ENCODE data around the gene MTMR1. TPM values are rescaled to one million over a fixed set of nuclear protein-coding genes. Genes with fewer than 3 reads are reported as not detected.

Gene MTMR1
- total and polyA plus RNA-seq, 9 of the 15 experiments (the other 6 are each of a cell fraction or from before 2014, with no cell fraction given) = 0.96 to 35.4 (median 22.4) TPM

- no peak for TF ChIP-seq ZNF518B (CRISPR knock-in tag; IDR thresholded peaks at IDR 0.05)
- TF ChIP-seq ZFX (CRISPR knock-in tag; IDR thresholded peaks at IDR 0.05) = no peak
- TF ChIP-seq EHMT2 (IDR thresholded peaks at IDR 0.05) = 0 out of 2 replicates have a peak, but pooled peaks have one; percentile 37
- no peak for TF ChIP-seq KDM1A (IDR thresholded peaks at IDR 0.05)
- 0 out of 4 replicates have a peak, but pooled peaks of 1 of the 2 experiments have one; percentile 37 for TF ChIP-seq MNT (conservative IDR thresholded peaks at IDR 0.05)
- TF ChIP-seq, protein P1, sequence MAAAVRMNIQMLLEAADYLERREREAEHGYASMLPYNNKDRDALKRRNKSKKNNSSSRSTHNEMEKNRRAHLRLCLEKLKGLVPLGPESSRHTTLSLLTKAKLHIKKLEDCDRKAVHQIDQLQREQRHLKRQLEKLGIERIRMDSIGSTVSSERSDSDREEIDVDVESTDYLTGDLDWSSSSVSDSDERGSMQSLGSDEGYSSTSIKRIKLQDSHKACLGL (CRISPR knock-in tag; IDR thresholded peaks at IDR 0.05; ENCODE audit: borderline replicate concordance, poor library complexity, severe bottlenecking) = no peak
- no peak for TF ChIP-seq KLF10 (CRISPR knock-in tag; IDR thresholded peaks at IDR 0.05)
- TF ChIP-seq E2F3 (CRISPR knock-in tag; IDR thresholded peaks at IDR 0.05) = no peak
- no peak for TF ChIP-seq POLR3G (IDR thresholded peaks at IDR 0.05; ENCODE audit: extremely low read depth, insufficient read length, insufficient replicate concordance)
- TF ChIP-seq JUND (IDR thresholded peaks at IDR 0.05; ENCODE audit: borderline replicate concordance, low read depth, low read length) = peak; percentile 79
- TF ChIP-seq JUND (tag; IDR thresholded peaks at IDR 0.05; ENCODE audit: borderline replicate concordance, low read depth, low read length) = peak; percentile 75; the same call in 1 of the 3 replicates
Observed at GRCh38 chrX:150767475-150768131, 74.4 kb downstream of the MTMR1 start (continued).
